G401.6 (cell line): ENCODE data around the gene CHD1L.
"Not testable (repeated sequence)": the region's sequence is repeated elsewhere in the genome, so short reads cannot be mapped to it uniquely, and the experiment has no call there.

Experiments
- FAIRE-seq: peaks from 2 replicates; lab custom pipeline; 2012; peaks lifted over from hg19 to GRCh38; lab: Jason Lieb, UNC

Gene CHD1L

GRCh38 chr1:147267711-147268110 lies 25.2 kb downstream of the CHD1L start:
- no peak for FAIRE-seq

- FAIRE-seq, result no peak
These were observed 28.2 kb downstream of the CHD1L start for GRCh38 chr1:147270721-147271120.

- FAIRE-seq, result no peak
These were observed 29.6 kb downstream of the CHD1L start for GRCh38 chr1:147272042-147272441.

GRCh38 chr1:147273409-147274336 lies 31.2 kb downstream of the CHD1L start:
- no peak for FAIRE-seq

- no peak for FAIRE-seq
These were observed 39.5 kb downstream of the CHD1L start for GRCh38 chr1:147281950-147282349.

- no peak for FAIRE-seq
These were observed 40.5 kb downstream of the CHD1L start for GRCh38 chr1:147283011-147283410.

- FAIRE-seq, result no peak
These were observed 44.8 kb downstream of the CHD1L start for GRCh38 chr1:147287133-147287865.

GRCh38 chr1:147292012-147292411 lies 49.5 kb downstream of the CHD1L start:
- FAIRE-seq, result no peak

GRCh38 chr1:147292631-147293251 lies 50.3 kb downstream of the CHD1L start:
- FAIRE-seq, result no peak

- FAIRE-seq, result no peak
These were observed 55.0 kb downstream of the CHD1L start for GRCh38 chr1:147297438-147297837.

GRCh38 chr1:147305803-147306202 lies 63.3 kb downstream of the CHD1L start:
- FAIRE-seq, result not testable (repeated sequence)

GRCh38 chr1:147316968-147317367 lies 74.5 kb downstream of the CHD1L start:
- FAIRE-seq, result no peak

GRCh38 chr1:147326933-147327687 lies 84.6 kb downstream of the CHD1L start:
- not testable (repeated sequence) for FAIRE-seq

- no peak for FAIRE-seq
These were observed 91.8 kb downstream of the CHD1L start for GRCh38 chr1:147334292-147334691.

GRCh38 chr1:147336291-147336690 lies 93.8 kb downstream of the CHD1L start:
- no peak for FAIRE-seq

- FAIRE-seq, result no peak
These were observed 94.7 kb downstream of the CHD1L start for GRCh38 chr1:147337040-147337630.

GRCh38 chr1:147338571-147338970 lies 96.1 kb downstream of the CHD1L start:
- no peak for FAIRE-seq

- no peak for FAIRE-seq
These were observed 98.8 kb downstream of the CHD1L start for GRCh38 chr1:147341246-147341645.
